Cerebellar cortex (tissue), 1 donor: ENCODE measurements around the gene CYP2D6.
A peak's percentile ranks its signal among the peaks of the same experiment; 100 is the strongest.
"Not testable (repeated sequence)": the region's sequence is repeated elsewhere in the genome, so short reads cannot be mapped to it uniquely, and the experiment has no call there.

Experiments
- DNase-seq: peaks from one replicate; pipeline ENCODE4 v3.0.0-alpha.2; 2015; ENCODE audit warnings: low spot score

CYP2D6 gene

DNA sequence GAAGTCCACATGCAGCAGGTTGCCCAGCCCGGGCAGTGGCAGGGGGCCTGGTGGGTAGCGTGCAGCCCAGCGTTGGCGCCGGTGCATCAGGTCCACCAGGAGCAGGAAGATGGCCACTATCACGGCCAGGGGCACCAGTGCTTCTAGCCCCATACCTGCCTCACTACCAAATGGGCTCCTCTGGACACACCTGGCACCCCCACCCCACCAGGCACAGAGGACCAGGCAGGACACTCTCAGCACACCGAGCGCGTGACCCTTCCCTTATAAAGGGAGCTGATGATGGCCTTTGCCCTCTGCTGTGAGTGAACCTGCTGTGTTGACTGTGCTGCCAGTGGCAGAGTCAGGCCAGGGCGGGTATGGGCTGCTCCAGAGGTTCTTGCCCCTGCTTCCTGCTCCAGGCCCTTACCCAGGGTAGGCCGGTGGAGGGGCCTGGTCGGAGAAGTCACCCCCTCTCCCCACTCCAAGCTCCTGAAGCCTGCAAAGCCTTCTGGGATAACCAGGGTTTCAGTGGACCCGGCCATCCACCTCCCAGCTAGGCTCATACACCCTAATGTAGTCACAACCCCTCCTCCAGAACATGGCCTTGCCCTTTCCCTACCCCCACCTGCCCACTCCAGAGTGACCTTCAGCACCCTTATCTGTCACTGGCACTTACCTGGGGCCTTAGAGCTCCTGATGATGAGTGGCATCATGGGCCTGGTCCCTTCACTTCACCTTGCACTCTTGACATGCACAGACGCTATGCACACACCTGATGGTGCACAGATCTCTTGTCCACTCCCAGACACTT lies at the start of gene CYP2D6:
TSS of gene CYP2D6 (minus strand) at position 172 of the 793 bp plus-strand sequence. CDS start at position 153, 19 bp downstream.
- DNase-seq, result not testable (repeated sequence)

DNA sequence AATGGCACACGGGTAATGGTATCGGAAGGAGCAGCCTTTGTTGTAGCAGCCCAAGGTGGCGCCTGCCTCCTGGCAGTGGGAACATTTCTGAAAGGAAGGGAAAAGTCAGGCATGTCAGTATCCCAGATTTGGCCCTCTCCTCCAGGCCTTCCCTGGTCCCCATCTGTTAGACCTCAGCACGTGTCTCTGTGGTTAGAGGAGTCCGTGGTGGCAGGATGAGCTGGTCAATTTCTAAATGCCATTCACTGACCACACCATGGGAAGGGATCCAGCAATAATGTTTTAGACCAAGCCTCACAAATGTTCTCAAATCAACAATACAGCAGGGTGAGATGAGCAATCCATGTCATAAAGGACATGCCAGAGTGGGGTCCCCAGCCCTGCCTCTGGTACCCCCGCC lies 49.0 kb upstream of the CYP2D6 start:
- DNase-seq, result peak; percentile 87

DNA sequence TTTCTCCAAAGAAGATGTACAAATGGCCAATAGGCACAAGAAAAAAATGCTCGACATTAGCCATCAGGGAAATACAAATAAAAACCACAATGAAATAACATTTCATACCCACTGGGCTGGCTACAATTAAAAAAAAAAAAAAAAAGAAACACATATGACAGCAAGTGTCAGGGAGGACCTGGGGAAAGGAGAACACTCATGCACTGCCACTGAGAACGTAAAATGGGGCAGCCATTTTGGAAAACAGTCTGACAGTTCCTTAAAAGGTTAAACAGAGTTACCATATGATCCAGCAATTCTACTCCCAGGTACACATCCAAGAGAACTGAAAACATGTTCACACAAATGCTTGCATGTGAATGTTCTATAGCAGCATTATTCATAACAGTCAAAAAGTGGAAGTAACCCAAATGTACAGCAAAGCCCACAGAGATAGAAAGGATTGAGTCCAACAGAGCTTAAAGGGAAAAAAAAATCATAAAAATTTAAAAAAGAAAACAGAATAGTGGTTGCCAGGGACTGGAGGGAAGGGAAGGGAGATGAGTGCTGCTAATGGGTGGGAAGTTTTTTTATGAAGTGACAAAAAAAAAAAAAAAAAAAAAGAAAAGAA lies 48.4 kb upstream of the CYP2D6 start:
- DNase-seq, result no peak

DNA sequence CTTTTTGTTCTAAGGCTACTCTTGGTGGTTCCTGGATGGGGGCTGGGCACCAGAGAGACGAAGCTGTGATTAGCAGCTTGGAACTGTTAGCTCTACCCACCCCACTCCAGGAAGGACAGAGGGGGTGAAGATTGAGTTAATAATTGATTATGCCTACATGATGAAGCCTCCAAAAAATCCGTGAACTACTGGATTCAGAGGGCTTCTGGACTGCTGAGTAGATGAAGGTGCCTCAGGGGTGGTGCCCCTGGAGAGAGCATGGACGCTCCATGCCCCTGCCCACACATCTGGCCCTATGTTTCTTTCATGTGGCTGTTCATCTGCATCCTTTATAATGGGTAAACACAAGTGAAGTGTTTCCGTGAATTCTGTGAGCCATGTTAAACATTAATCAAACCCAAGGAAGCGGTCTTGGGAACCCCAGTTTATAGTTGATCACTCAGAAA lies 47.3 kb upstream of the CYP2D6 start:
- DNase-seq, result no peak

DNA sequence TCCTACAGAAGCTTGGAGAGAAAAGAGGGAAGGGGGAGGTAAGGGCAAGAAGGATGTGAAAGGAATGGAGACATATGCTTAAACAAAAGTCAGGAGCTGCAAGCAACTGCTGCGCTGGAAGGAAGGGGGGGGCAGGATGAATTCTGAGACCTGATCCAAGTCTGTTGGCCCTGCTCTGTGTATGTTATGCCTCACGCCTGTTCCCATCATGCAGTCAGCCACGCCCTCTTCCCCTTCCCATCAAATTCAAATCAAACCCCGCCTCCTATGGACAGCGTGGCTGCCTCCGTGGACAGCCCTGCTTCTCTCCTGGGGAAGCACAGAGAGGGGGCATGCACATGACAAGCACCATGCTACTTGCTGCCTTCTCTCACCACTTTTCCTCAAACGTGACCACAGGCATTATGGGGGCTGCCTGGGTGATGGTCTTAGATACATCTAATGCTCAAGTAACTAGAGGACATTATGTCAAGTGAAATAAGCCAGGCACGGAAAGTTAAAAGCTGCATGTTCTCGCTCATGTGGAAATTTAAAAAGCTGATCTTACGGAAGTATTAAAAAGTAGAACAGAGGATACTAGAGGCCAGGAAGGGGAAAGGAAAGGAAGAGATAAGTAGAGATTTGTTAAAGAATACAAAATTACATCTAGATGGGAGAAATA lies 45.8 kb upstream of the CYP2D6 start:
- no peak for DNase-seq

DNA sequence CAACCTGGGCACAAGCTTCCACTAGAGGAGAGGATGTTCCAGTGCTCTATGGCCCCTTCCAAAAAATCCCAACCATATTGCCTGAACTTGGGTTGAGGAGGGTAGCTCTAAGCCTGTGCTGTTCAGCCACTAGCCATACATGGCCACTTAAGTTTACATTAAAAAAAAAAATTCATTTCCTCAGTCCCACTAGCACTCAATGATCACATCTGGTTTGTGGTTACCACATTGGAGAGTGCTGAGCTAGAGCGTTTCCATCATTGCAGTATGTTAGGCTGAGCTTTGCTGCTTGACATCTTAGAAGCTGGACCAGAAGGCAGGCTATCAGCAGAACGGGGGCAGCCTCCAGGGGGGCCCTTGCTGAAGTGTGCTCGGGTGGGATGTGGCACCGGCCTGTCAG lies 43.5 kb upstream of the CYP2D6 start:
- no peak for DNase-seq

DNA sequence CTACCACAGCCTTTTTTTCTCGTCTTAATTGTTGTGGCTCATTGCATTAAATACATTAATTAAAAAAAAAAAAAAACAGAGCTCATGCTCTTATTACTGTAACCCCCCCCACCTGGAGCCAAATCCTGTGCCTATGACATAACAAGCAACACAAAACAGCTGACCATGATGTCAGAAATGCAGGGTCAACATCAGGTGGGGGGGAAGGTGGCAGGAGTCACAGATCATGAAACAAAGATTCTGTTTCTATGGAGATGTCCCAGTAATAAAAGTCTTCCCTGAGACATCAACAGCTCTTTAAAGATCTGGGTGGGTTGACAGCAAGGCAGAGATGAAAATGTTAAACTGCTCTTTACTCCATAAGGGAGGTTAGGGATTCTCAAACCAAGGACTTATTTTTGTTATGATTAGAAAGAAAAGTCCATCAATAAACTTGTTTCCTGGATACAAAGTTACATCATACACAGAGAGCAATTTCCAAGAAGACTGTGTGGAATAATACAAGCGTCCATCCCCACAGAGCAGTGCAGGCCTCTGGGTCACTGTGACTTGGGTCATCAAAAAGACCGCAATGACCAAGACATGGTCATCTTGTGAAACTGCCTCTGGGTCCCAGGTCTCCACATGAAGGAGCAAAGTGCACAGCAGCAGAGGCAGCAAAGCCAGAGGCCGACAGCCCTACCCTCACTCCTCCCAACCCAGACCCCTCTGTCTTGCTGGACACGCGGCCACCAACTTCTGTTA lies 42.7 kb upstream of the CYP2D6 start:
- DNase-seq, result no peak

DNA sequence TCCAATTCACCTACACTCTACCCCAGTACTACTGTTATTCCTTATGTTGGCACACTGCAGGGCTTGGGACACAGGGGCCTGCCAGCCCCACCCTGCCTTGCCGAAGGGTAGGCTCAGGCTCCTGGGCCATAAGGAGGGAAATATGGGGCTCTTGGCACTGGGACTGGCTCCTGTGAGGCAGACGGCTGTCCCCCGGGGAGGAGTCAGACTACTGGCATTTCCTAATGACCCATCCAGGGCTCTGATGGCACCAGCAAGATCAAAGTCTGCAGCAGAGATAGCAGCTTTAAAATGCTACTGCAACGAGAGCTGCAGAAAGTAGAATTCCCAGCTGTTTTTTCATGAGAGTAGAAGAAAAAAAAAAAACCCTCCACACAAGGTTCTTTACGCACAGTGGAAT lies 42.2 kb upstream of the CYP2D6 start:
- peak; percentile 33 for DNase-seq

DNA sequence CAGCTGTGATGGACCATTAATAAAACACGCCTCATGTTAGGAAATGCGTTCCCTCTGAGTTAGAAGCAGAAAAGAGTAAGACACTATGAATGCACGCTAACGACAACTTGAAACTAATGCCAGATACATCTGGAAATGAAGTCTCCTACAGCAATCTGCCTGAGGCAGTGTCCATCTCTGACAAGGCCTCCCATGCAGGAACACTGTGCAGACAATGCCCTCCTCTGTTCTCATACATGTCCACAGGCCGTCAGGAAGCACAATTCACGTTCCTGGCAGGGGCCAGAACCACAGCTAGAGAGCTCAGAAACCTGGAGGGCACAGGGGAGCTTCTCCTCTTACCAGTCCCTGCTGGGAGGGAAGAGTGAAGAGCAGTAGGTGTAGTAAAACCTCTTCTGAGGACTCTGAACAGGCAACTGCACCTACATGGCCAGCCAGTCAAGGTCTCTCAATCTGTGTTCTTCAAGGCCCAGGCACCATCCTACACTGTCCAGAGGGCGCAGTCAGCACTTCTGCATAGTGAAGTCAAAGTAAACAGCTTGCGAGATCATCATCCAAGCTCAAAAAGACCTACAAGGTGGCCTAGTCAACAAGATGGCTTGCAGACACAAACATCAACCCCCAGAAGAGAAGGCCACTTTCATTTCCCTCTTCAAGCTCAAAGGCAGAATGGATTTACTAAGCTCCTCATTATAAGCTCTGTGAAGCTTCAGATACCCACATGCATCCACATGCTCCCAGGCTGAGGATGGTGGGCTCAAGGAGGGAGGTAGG lies 41.5 kb upstream of the CYP2D6 start:
- DNase-seq, result peak; percentile 15

DNA sequence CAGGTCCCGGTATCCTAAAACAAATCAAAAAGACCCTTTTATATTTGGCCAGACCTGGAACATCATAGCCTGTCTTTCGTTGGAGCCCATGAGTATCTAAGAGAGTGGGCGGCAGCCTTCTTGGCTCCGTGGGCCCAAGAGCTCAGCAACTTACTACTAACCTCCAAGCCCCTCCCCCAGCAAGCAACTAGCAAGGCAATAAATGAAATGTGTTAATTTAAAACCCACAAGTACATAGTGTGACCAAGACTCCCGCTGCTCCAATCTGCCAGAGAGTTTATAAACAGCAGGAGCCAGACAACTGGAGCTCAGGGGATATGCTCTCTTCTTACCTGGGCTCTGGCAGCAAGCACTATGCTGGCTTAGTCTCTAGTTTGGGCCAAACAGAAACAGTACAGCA lies 40.8 kb upstream of the CYP2D6 start:
- peak; percentile 68 for DNase-seq

DNA sequence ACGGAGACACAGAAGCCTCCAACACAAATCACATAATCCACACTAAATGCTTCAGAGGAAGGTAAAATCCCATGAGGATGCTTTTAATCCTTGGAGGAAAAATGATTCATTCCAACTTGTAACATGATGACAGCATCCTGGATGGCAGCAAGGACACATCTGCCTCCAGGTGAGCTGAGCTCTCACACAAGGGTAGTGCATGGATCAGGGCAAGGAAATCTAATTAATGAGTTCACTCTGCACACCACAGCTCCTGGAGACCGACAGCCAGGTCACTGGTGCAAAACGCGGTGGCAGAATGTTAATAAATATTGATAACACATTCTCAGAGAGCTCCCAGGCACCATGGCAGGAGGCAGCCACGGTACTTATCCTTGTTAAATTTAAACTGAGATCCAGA lies 40.3 kb upstream of the CYP2D6 start:
- no peak for DNase-seq

DNA sequence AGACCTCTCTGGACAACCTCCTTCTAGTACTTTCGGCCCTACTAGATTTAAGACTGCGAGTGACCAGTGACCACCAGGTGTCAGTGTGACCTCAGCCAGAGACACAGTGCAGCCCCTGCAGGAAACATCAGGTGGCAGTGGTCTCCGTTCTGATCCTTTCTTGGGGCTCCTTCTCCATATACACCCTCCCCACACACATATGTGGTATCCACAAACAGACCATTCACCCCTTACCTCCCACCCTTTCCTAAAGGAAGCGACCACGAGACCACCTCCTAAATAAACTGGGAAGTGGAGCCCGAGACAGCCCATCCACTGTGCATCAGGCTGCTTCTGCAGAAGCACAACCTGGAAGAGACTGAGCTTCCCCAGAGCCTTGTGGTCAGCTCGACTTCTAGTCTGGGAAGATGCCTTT lies 38.5 kb upstream of the CYP2D6 start:
- peak; percentile 81 for DNase-seq

DNA sequence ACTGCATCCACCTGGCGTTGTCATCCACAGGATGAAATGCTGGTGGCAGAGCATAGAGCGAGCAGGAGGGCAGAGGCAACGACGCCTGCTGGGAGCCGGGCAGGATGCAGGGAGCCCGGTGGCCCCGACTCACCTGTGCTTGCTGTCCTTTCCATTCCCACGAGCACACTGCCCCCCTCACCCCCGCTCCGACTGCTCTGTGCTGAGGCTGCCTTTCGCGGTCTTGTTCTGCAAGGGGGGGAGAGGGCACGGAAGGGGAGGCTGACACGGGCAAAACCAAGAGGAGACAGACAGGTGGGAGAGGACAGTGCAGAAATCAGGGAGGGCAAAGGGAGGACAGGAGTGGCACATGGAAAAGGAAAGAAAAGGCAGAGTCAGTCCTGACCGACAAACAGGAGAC lies 37.9 kb upstream of the CYP2D6 start:
- no peak for DNase-seq

DNA sequence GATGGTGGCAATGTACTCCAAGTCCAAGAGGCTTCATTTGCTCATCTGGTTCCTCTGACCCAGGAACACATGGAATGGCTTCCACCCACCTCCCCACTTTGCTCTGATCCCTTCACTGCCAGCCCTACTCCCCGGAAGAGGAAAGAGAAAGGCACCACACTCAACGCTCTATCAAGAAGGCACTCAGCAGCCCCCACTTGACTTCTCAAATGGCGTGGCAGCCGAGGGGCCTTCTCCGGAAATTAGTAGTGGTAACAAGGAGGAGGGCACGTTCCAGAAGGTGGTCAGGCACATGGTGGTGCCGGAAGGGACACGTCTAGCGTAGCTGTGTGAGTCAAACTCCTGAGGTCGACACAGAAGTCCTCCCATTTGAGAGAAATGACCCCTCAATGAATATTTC lies 36.5 kb upstream of the CYP2D6 start:
- no peak for DNase-seq

DNA sequence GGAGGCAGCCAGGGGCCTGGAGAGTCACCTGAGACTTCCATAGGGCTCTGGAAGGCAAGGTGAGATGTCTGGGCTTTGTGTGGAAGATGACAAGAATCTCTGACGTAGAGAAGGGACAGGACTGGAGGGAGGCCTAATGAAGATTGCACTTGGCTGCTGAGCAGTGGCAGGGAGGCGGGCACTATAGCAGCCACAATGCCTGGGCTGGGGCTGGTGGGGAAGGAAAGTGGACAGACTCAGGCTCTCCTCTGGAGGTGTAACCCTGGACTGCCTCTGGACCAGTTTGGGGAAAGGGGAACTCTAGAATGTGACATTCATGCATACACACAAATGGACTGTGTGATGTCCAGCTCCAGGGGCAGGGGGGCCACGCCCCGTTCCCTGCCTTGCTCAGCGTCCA lies 34.3 kb upstream of the CYP2D6 start:
- DNase-seq, result no peak

DNA sequence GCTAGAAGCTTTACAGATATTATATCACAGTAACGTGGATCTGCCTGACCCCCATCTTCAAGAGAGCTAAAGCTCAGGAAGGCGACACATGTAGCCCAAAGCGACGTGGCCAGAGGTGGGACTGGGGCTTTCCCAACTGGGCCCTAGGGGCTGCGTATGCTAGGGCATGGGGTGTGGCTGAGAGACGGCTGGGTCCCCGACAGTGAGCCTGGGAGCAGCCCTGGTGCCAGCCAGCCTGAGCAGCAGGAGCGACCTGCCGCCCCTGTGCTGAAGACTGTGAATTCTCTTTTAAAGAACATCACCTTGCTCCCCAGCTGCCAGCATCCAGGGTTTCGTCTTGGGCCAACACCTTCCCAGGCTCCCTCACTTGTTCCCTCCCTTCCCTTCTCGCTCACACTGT lies 32.9 kb upstream of the CYP2D6 start:
- DNase-seq, result no peak

DNA sequence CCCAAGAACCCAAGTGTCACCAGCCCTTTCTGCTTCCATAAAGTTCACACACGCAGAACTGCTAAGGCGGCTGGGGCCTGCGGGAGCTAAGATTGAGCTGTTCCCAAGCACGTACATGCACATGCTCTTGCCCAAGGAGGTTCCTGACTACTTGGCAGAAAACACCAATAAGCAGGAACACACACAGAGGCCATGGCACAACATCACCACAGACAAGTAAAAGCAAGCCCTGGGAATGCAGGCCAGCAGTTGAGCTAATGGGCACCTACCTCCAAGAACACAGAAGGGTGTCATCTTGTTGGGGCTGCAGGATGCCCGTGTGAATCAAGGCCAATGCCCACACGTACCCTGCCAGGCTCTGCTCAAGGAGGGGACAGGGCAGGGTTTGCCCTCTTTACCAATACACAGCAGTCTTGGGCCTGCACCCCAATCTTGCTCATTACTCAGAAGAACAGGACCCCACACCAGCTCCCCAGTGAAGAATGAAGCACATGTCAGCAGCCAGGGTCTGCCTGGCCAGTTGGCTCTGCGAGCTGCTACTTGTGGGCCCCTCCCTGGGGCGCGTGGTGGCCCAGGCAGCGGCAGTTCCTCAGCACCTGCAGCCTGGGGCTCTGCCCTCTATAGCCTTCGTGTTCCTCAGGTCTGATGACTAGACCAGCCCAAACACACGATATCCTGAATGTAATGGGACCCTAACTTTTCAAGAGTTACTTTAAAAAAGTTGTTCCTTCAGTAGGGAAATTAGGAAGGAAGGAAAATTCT lies 32.3 kb upstream of the CYP2D6 start:
- DNase-seq, result no peak

DNA sequence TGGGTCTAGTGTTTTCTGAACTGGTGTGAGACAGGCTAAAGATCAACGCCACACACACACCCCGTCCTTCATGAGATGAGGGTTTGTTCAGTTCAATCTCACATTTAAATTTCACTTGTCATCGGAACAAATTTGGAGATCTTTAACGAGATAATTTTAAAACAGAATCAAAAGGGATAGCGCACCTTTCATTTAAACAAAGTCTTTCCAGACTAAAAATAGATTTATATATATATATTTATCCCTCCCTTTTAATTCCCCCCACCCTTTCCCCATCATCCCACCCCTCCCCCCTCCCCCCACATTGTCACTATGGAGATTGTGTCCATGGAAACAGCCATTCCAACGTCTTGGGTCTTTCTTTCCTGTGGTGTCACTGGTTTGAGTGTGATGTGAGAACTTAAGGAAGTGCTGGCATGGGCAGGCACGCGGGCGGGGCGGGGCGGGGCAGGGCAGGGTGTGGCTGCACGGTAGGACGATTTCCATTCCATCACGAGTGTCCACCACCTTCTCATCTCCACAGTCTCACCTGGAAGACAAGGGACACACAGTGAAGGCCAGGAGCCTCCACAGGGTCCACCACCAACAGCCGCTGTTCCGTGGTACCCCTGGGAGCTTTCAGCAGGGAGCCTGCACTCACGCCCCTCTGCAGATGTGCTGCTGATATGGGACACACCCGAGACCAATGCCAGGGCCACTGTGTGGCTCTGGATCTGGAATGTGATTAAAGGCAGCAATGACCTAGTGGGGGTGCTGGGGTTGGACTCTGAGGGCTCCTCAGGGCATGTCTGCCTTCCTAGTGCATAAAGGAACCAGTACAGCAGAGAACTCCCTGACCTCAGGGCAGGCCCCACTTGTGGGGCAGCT lies 30.5 kb upstream of the CYP2D6 start:
- DNase-seq, result no peak

DNA sequence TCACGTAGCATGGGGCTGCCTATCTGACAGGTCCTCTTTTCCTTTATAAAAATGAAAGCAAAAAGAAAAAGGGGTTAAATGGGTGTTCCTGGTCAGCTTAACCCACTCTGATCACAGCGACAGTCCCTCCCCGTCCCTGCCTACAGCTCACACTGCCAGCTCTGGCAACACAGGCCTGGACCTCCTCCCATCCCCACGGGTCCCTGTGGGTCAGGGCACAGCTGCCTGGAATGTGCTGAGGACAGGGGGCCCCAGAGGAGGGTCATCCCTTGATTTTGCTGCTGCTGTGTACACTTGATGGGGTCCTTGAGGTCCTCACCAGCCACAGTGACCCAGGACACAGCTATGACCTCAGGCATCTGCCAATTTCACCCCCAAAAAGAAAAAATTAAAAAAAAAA lies 29.6 kb upstream of the CYP2D6 start:
- no peak for DNase-seq
